ENCODE data around the gene SMAD3.
A peak's percentile ranks its signal among the peaks of the same experiment; 100 is the strongest.

Gene SMAD3

DNA sequence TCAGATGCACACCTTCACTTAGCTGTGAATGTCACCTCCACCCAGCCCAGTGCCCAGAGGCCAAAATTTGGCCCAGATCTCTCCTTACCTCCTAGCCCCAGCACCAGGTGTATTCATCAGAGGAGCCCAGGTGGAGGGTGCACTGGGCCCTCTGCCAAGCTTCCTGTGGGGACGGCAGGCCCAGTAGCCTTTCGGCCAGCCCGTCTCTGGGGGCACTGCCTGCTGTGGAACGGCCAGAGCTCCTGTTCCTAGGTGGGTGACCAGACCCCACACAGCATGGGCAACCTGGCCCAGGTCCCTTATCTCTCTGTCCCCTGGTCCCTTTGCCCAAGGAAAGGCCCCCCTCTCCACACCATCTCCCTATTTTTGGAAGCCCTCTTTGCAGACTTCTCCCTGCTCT lies 121.3 kb downstream of the SMAD3 start:
- TF ChIP-seq, protein P1, sequence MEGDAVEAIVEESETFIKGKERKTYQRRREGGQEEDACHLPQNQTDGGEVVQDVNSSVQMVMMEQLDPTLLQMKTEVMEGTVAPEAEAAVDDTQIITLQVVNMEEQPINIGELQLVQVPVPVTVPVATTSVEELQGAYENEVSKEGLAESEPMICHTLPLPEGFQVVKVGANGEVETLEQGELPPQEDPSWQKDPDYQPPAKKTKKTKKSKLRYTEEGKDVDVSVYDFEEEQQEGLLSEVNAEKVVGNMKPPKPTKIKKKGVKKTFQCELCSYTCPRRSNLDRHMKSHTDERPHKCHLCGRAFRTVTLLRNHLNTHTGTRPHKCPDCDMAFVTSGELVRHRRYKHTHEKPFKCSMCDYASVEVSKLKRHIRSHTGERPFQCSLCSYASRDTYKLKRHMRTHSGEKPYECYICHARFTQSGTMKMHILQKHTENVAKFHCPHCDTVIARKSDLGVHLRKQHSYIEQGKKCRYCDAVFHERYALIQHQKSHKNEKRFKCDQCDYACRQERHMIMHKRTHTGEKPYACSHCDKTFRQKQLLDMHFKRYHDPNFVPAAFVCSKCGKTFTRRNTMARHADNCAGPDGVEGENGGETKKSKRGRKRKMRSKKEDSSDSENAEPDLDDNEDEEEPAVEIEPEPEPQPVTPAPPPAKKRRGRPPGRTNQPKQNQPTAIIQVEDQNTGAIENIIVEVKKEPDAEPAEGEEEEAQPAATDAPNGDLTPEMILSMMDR (conservative IDR thresholded peaks at IDR 0.05; ENCODE audit: low read length), result no peak
- H3K4me3 ChIP-seq (ENCODE audit: low read length), result no peak overlapping the region
- DNase-seq (ENCODE audit: low read depth), result no peak

DNA sequence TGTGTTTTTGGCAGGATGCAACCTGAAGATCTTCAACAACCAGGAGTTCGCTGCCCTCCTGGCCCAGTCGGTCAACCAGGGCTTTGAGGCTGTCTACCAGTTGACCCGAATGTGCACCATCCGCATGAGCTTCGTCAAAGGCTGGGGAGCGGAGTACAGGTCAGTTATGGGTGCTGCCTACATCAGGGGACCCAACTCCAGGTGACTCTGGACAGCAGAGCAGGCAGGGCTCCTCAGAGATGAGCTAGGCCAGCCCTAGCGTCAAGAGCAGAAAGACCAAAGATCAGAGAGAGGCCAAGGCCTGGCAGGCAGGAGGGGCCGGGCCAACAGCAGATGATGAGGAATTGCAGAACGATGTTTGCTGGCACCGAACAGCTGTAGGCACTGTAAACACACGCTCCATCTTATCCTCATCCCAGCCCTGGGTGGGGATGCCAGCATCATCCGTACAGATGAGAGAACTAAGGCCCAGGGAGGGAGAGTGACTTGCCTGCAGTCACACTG lies 122.0 kb downstream of the SMAD3 start:
- TF ChIP-seq, protein P1 (conservative IDR thresholded peaks at IDR 0.05; ENCODE audit: low read length), result no peak
- H3K4me3 ChIP-seq (ENCODE audit: low read length), result no peak overlapping the region
- DNase-seq (ENCODE audit: low read depth), result peak; percentile 38

DNA sequence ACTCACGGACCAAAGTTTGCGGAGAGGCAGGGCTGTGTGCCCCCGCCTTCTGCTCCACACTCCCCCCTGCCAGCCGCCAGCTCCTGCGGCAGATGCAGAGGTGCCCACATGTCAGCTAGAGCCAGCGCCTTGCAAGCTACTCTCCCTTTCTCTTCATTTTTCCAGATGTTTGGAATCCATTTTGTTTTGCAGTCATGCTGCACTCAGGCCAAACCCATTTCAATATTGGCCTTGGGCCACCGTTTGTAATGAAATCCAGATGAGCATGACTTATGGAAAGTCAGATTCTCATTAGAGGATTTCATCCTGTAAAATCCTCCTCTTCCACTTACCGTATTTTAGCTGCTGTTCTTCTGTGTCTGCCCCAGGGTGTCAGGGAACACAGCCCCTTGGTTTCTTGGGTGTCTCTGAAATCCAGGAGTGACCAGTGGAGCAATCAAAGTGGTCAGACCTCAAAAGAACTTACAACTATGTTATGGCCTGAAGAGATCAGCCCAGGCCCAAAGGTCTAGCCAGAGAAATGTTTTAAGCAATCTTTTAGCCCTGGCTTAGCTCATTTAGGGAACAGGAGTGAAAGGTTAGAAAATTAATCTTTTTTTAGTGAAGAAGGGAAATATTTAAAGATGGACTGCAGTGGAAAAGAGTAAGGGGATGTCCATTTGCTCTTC lies 123.3 kb downstream of the SMAD3 start:
- H3K4me3 ChIP-seq (ENCODE audit: low read length), result no peak overlapping the region
- DNase-seq (ENCODE audit: low read depth), result peak; percentile 96
- TF ChIP-seq, protein P1 (conservative IDR thresholded peaks at IDR 0.05; ENCODE audit: low read length), result no peak

DNA sequence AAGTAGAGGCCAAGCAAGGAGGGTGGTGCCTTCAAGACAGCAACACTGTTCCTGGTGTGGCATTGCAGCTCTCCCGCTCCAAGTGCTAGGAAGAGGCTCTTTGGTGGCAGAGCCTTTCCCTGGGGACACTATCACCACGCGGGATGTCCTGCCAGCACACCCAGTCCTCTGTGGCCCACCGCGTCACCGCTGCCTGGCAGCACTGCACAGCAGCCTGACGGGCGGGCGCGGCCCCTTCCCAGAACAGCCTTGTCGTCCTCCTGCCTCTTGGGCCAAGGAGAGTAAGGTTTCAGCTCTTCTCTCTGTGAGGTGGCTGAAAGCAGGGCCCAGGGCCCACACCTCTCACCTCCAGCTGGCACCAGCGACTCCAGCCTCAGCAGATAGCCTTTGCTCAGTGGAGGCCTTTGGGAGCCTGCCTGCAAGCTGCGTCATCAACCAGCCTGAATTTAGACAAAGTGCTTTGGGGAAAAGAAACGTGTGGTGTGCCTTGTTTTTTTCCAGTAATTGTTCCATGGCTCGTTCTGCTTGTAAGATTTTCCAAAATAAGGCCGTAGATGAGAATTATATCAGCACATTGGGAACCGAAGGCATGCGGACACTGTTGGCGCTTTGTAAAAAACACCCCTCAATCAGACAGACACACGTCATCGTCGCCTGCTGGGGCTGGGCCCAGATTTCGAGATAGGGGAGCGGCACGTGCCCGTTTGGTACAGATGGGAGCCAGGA lies 124.1 kb downstream of the SMAD3 start:
- TF ChIP-seq, protein P1 (conservative IDR thresholded peaks at IDR 0.05; ENCODE audit: low read length), result no peak
- peak; percentile 59 for DNase-seq (ENCODE audit: low read depth)
- no peak overlapping the region for H3K4me3 ChIP-seq (ENCODE audit: low read length)

DNA sequence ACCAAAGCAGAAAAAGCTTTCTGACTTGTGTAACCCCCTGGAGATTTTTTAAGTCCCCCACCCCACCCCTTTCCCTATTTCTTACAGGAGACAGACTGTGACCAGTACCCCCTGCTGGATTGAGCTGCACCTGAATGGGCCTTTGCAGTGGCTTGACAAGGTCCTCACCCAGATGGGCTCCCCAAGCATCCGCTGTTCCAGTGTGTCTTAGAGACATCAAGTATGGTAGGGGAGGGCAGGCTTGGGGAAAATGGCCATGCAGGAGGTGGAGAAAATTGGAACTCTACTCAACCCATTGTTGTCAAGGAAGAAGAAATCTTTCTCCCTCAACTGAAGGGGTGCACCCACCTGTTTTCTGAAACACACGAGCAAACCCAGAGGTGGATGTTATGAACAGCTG lies 124.9 kb downstream of the SMAD3 start:
- TF ChIP-seq, protein P1 (conservative IDR thresholded peaks at IDR 0.05; ENCODE audit: low read length), result no peak
- no peak for DNase-seq (ENCODE audit: low read depth)
- H3K4me3 ChIP-seq (ENCODE audit: low read length), result no peak overlapping the region

DNA sequence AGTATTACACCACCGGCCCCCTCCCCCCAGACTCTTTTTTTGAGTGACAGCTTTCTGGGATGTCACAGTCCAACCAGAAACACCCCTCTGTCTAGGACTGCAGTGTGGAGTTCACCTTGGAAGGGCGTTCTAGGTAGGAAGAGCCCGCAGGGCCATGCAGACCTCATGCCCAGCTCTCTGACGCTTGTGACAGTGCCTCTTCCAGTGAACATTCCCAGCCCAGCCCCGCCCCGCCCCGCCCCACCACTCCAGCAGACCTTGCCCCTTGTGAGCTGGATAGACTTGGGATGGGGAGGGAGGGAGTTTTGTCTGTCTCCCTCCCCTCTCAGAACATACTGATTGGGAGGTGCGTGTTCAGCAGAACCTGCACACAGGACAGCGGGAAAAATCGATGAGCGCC lies 125.4 kb downstream of the SMAD3 start:
- DNase-seq (ENCODE audit: low read depth), result no peak
- no peak overlapping the region for H3K4me3 ChIP-seq (ENCODE audit: low read length)
- TF ChIP-seq, protein P1 (conservative IDR thresholded peaks at IDR 0.05; ENCODE audit: low read length), result no peak
